Effector memory CD8-positive, alpha-beta T cell (primary cell): ENCODE results near the gene TRAK1.

Experiments used
- ATAC-seq: fragments of 150-1000 bp; cut with Tn5 transposase; replicated peaks from 2 replicates; pipeline ENCODE4 v1.10.0; 2021; ENCODE audit warnings: mild to moderate bottlenecking, moderate library complexity
- DNase-seq, 3 experiments: peaks; one replicate each; pipeline ENCODE4 v3.0.0; 2021
- H3K27ac Mint-ChIP-seq, 2 donors: one replicate each; pipeline ENCODE4 v1.8.0; 2022; ENCODE audit warnings: mild to moderate bottlenecking in 2 of 2, mixed read lengths in 2 of 2, moderate library complexity in 2 of 2
- H3K27me3 Mint-ChIP-seq, 2 donors: one replicate each; pipeline ENCODE4 v1.8.0; 2022; ENCODE audit warnings: mixed read lengths in 2 of 2
- H3K36me3 Mint-ChIP-seq: one replicate; pipeline ENCODE4 v1.8.0; 2022; ENCODE audit warnings: mild to moderate bottlenecking, moderate library complexity, mixed read lengths; ENCODE audit not compliant: insufficient read depth
- H3K4me1 Mint-ChIP-seq, 2 donors: one replicate each; pipeline ENCODE4 v1.8.0; 2022; ENCODE audit warnings: low read depth in 2 of 2, mixed read lengths in 2 of 2
- H3K4me3 Mint-ChIP-seq, 2 donors: one replicate each; pipeline ENCODE4 v1.8.0; 2022; ENCODE audit warnings: mild to moderate bottlenecking in 2 of 2, mixed read lengths in 2 of 2, moderate library complexity in 2 of 2
- H3K9me3 Mint-ChIP-seq, 2 donors: one replicate each; pipeline ENCODE4 v1.8.0; 2022; ENCODE audit warnings: mixed read lengths in 2 of 2

TRAK1 gene

GRCh38 chr3:42195879-42196330 is 104.7 kb downstream of the TRAK1 start:
- H3K9me3 Mint-ChIP-seq, result no peaks in the 10 kb centered on the region
- H3K36me3 Mint-ChIP-seq, result peaks cover 55% of the 10 kb centered on the region
- H3K4me3 Mint-ChIP-seq, result no peak overlapping the region

GRCh38 chr3:42198709-42199108 is 107.6 kb downstream of the TRAK1 start:
- ATAC-seq (no peak), DNase-seq (no peak)
- no peaks in the 10 kb centered on the region for H3K9me3 Mint-ChIP-seq
- H3K4me1 Mint-ChIP-seq, result no peaks in the 10 kb centered on the region
- no peak overlapping the region for H3K27ac Mint-ChIP-seq
- no peak overlapping the region for H3K4me3 Mint-ChIP-seq
- no peaks in the 10 kb centered on the region for H3K27me3 Mint-ChIP-seq
- H3K36me3 Mint-ChIP-seq, result peaks cover 73% of the 10 kb centered on the region

More at GRCh38 chr3:42195879-42196330, 104.7 kb downstream of the TRAK1 start:
- Mint-ChIP-seq H3K27me3 (no peaks in the 10 kb centered on the region), H3K4me1 (peaks cover 7 to 14% of the 10 kb centered on the region in 2 donors), H3K27ac (no peak overlapping the region)
- DNase-seq (no peak), ATAC-seq (no peak)

- ATAC-seq (no peak), DNase-seq (no peak)
- Mint-ChIP-seq H3K4me1 (no peaks in the 10 kb centered on the region), H3K9me3 (no peaks in the 10 kb centered on the region), H3K36me3 (peaks cover 52% of the 10 kb centered on the region), H3K27ac (peak overlapping the region; percentile 18 to 38), H3K4me3 (no peak overlapping the region), H3K27me3 (no peaks in the 10 kb centered on the region)
Observed at GRCh38 chr3:42202217-42202865, 111.2 kb downstream of the TRAK1 start.

- peaks cover 35% of the 10 kb centered on the region for H3K36me3 Mint-ChIP-seq
- H3K27me3 Mint-ChIP-seq, result no peaks in the 10 kb centered on the region
- no peak for DNase-seq
- no peaks in the 10 kb centered on the region for H3K9me3 Mint-ChIP-seq
- no peak overlapping the region for H3K4me3 Mint-ChIP-seq
- no peak for ATAC-seq
- H3K27ac Mint-ChIP-seq, result peak overlapping the region in 1 of 2 donors; percentile 16
- H3K4me1 Mint-ChIP-seq, result no peaks in the 10 kb centered on the region
Observed at GRCh38 chr3:42204867-42205599, 113.9 kb downstream of the TRAK1 start.

GRCh38 chr3:42205800-42206514 is 114.8 kb downstream of the TRAK1 start:
- H3K27ac Mint-ChIP-seq, result no peak overlapping the region
- no peaks in the 10 kb centered on the region for H3K4me1 Mint-ChIP-seq
- no peaks in the 10 kb centered on the region for H3K9me3 Mint-ChIP-seq
- no peak overlapping the region for H3K4me3 Mint-ChIP-seq
- no peaks in the 10 kb centered on the region for H3K27me3 Mint-ChIP-seq
- no peak for ATAC-seq
- no peak for DNase-seq
- H3K36me3 Mint-ChIP-seq, result peaks cover 35% of the 10 kb centered on the region

GRCh38 chr3:42209917-42210316 is 118.8 kb downstream of the TRAK1 start:
- no peak for ATAC-seq
- Mint-ChIP-seq H3K4me3 (no peak overlapping the region), H3K27me3 (no peaks in the 10 kb centered on the region), H3K4me1 (peaks cover 19 to 23% of the 10 kb centered on the region in 2 donors), H3K36me3 (peaks cover 8% of the 10 kb centered on the region), H3K9me3 (no peaks in the 10 kb centered on the region), H3K27ac (peak overlapping the region in 1 of 2 donors; percentile 16)
- no peak for DNase-seq

- Mint-ChIP-seq H3K4me3 (no peak overlapping the region), H3K4me1 (peaks cover 21 to 30% of the 10 kb centered on the region in 2 donors), H3K9me3 (no peaks in the 10 kb centered on the region), H3K36me3 (peaks cover 8% of the 10 kb centered on the region), H3K27ac (no peak overlapping the region), H3K27me3 (no peaks in the 10 kb centered on the region)
- DNase-seq (no peak), ATAC-seq (no peak)
Observed at GRCh38 chr3:42210726-42211125, 119.6 kb downstream of the TRAK1 start.

- Mint-ChIP-seq H3K4me1 (peaks cover 38 to 52% of the 10 kb centered on the region in 2 donors), H3K9me3 (no peaks in the 10 kb centered on the region), H3K4me3 (peak overlapping the region; percentile 40 to 63), H3K27ac (peak overlapping the region; percentile 88 to 89), H3K36me3 (peaks cover 8% of the 10 kb centered on the region), H3K27me3 (no peaks in the 10 kb centered on the region)
- ATAC-seq (peak; percentile 57), DNase-seq (peak in 1 of 3 experiments; percentile 25)
Observed at GRCh38 chr3:42213417-42213816, 122.3 kb downstream of the TRAK1 start.

- H3K27ac Mint-ChIP-seq, result peak overlapping the region; percentile 88 to 89
- peaks cover 8% of the 10 kb centered on the region for H3K36me3 Mint-ChIP-seq
- H3K27me3 Mint-ChIP-seq, result no peaks in the 10 kb centered on the region
- DNase-seq (no peak), ATAC-seq (peak; percentile 55)
- H3K9me3 Mint-ChIP-seq, result no peaks in the 10 kb centered on the region
- H3K4me3 Mint-ChIP-seq, result peak overlapping the region; percentile 40 to 63
- H3K4me1 Mint-ChIP-seq, result peaks cover 38 to 52% of the 10 kb centered on the region in 2 donors
Observed at GRCh38 chr3:42214064-42214463, 122.9 kb downstream of the TRAK1 start.

- H3K4me1 Mint-ChIP-seq, result peaks cover 38 to 52% of the 10 kb centered on the region in 2 donors
- DNase-seq (no peak), ATAC-seq (no peak)
- H3K27ac Mint-ChIP-seq, result peak overlapping the region; percentile 88 to 89
- H3K9me3 Mint-ChIP-seq, result no peaks in the 10 kb centered on the region
- no peaks in the 10 kb centered on the region for H3K27me3 Mint-ChIP-seq
- H3K4me3 Mint-ChIP-seq, result peak overlapping the region in 1 of 2 donors; percentile 63
- peaks cover 5% of the 10 kb centered on the region for H3K36me3 Mint-ChIP-seq
Observed at GRCh38 chr3:42214565-42215283, 123.6 kb downstream of the TRAK1 start.

- ATAC-seq, result peak; percentile 38
- peak overlapping the region; percentile 83 to 95 for H3K27ac Mint-ChIP-seq
- H3K27me3 Mint-ChIP-seq, result no peaks in the 10 kb centered on the region
- peak overlapping the region; percentile 60 to 61 for H3K4me3 Mint-ChIP-seq
- H3K4me1 Mint-ChIP-seq, result peaks cover 38 to 52% of the 10 kb centered on the region in 2 donors
- DNase-seq, result no peak
- no peaks in the 10 kb centered on the region for H3K9me3 Mint-ChIP-seq
- H3K36me3 Mint-ChIP-seq, result peaks cover 4% of the 10 kb centered on the region
Observed at GRCh38 chr3:42216302-42216701, 125.1 kb downstream of the TRAK1 start.

- Mint-ChIP-seq H3K27ac (peak overlapping the region; percentile 83 to 95), H3K27me3 (no peaks in the 10 kb centered on the region), H3K9me3 (no peaks in the 10 kb centered on the region), H3K4me3 (peak overlapping the region; percentile 60 to 61), H3K4me1 (peaks cover 36 to 48% of the 10 kb centered on the region in 2 donors), H3K36me3 (peaks cover 9% of the 10 kb centered on the region)
- peak in 1 of 3 experiments; percentile 24 for DNase-seq
- peak; percentile 60 for ATAC-seq
Observed at GRCh38 chr3:42216931-42217333, 125.8 kb downstream of the TRAK1 start.
